ENCODE measurements around the gene ATP5F1E. TPM values are rescaled to one million over a fixed set of nuclear protein-coding genes. Genes with fewer than 3 reads are reported as not detected.
"Not testable (repeated sequence)": the region's sequence is repeated elsewhere in the genome, so short reads cannot be mapped to it uniquely, and the experiment has no call there.

The ATP5F1E gene
- total RNA-seq, 1 donor from 2014 or later: 86.1 TPM

GRCh38 chr20:59015411-59015810, 16.7 kb downstream of the ATP5F1E start:
- Mint-ChIP-seq H3K27ac (no peak overlapping the region), H3K4me1 (peaks cover 41% of the 10 kb centered on the region), H3K4me3 (no peak overlapping the region), H3K27me3 (no peaks in the 10 kb centered on the region), H3K36me3 (ENCODE audit: low read depth) (no peaks in the 10 kb centered on the region), H3K9me3 (no peaks in the 10 kb centered on the region)
- ChIA-PET CTCF (interaction anchor here (1.5 kb wide), 1 partner anchor 16 kb away, joined by 5 read pairs; the partner anchor contains the start of gene ATP5F1E), POLR2A (interaction anchor here (4.8 to 5.7 kb wide), 2 partner anchors 10 to 17 kb away, joined by 22 to 51 read pairs; partner anchors contain the start of gene ATP5F1E)
- ATAC-seq (ENCODE audit: low read depth): no peak
- intact Hi-C loops (cut with micrococcal nuclease): no loop called here
- DNase-seq: no peak
- TF ChIP-seq, protein P1, sequence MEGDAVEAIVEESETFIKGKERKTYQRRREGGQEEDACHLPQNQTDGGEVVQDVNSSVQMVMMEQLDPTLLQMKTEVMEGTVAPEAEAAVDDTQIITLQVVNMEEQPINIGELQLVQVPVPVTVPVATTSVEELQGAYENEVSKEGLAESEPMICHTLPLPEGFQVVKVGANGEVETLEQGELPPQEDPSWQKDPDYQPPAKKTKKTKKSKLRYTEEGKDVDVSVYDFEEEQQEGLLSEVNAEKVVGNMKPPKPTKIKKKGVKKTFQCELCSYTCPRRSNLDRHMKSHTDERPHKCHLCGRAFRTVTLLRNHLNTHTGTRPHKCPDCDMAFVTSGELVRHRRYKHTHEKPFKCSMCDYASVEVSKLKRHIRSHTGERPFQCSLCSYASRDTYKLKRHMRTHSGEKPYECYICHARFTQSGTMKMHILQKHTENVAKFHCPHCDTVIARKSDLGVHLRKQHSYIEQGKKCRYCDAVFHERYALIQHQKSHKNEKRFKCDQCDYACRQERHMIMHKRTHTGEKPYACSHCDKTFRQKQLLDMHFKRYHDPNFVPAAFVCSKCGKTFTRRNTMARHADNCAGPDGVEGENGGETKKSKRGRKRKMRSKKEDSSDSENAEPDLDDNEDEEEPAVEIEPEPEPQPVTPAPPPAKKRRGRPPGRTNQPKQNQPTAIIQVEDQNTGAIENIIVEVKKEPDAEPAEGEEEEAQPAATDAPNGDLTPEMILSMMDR (IDR thresholded peaks at IDR 0.05): no peak

DNA sequence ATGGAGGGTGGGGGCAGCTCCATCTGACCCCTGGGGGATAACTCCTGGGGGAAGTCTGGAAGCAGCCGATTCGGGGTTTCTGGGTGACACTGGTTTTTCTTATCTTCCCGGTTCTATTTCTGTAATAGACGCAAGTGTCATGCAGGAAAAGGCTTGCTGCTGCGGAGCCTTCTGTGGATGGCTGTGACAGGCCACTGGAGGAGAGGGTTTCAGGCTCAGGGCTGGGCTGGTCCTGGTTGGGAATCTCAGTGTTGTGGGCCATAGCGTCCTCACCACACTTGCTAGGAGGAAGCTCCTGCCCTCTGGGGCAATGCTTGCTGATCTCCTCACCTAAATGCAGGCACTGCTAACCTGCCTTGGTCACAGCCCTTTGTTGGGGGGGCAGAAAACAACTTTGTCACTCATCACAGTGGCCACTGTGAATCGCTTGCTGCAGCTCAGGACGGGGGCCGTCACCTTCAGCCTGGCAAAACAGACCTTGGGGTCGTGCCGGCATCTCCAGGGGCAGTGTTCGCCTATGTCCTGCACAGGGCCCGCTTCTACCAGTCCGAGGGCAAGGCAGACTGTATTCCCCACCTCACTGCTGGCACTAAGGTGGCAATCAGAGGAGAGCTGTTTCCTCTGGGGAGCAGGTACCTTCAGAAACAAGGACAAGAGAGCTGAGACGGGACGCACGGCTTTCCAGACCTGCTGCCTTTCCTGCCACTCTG, 17.3 kb downstream of the ATP5F1E start:
- no peak overlapping the region for H3K4me3 Mint-ChIP-seq
- intact Hi-C loops (cut with micrococcal nuclease): no loop called here
- ChIA-PET CTCF (no interaction called here), POLR2A (interaction anchor here (0.5 to 5.7 kb wide), 2 partner anchors 18 to 74 kb away, joined by 3 to 51 read pairs; partner anchors contain the start of gene ATP5F1E)
- no peak overlapping the region for H3K27ac Mint-ChIP-seq
- no peaks in the 10 kb centered on the region for H3K36me3 Mint-ChIP-seq (ENCODE audit: low read depth)
- TF ChIP-seq, protein P1 (IDR thresholded peaks at IDR 0.05): no peak
- ATAC-seq (ENCODE audit: low read depth): no peak
- no peaks in the 10 kb centered on the region for H3K27me3 Mint-ChIP-seq
- DNase-seq: no peak
- no peaks in the 10 kb centered on the region for H3K9me3 Mint-ChIP-seq
- peaks cover 44% of the 10 kb centered on the region for H3K4me1 Mint-ChIP-seq

DNA sequence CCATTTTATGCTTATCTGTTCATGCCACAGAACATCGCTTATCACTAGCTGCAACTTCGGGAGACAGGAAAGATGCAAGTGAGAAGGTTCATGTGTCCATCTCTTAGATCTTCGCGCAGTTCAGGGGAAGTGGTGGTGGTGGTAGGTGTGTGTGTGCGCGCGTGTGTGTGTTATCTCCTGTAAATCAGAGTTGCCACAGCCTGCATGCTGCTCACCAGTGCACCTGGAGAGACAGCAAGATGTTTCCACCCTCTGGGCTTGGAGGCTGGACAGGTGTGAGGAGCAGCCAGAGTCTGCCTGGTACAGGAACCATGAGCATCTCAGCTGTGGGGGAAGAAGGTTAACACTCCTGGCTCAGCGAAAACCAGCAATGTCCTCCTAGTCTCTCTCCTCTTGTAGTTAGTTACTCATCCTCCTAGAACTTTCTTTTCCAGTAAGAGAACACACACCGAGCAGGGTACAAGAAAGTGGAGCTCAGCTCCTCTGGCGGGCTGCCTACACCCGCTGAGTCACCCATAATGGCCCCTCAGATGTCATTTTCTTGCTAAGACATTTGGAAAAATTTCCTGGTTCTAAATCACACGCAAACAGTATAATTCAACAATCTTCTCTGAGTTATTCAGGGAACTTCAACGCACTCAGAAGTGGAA, 18.1 kb downstream of the ATP5F1E start:
- Mint-ChIP-seq H3K27me3 (no peaks in the 10 kb centered on the region), H3K9me3 (no peaks in the 10 kb centered on the region), H3K27ac (no peak overlapping the region), H3K36me3 (ENCODE audit: low read depth) (no peaks in the 10 kb centered on the region), H3K4me3 (no peak overlapping the region), H3K4me1 (peaks cover 47% of the 10 kb centered on the region)
- ChIA-PET POLR2A (interaction anchor here (0.5 to 5.7 kb wide), 2 partner anchors 19 to 75 kb away, joined by 3 to 51 read pairs; partner anchors contain the start of gene ATP5F1E), CTCF (no interaction called here)
- no peak for DNase-seq
- no peak for ATAC-seq (ENCODE audit: low read depth)
- TF ChIP-seq, protein P1 (IDR thresholded peaks at IDR 0.05): no peak
- intact Hi-C loops (cut with micrococcal nuclease): no loop called here

GRCh38 chr20:59013031-59013951, 18.8 kb downstream of the ATP5F1E start:
- H3K4me1 Mint-ChIP-seq: peaks cover 54% of the 10 kb centered on the region
- H3K27me3 Mint-ChIP-seq: no peaks in the 10 kb centered on the region
- DNase-seq: no peak
- CTCF ChIA-PET: no interaction called here
- H3K4me3 Mint-ChIP-seq: no peak overlapping the region
- intact Hi-C loops (cut with micrococcal nuclease): no loop called here
- no peak for ATAC-seq (ENCODE audit: low read depth)
- POLR2A ChIA-PET: no interaction called here
- no peak overlapping the region for H3K27ac Mint-ChIP-seq
- no peaks in the 10 kb centered on the region for H3K36me3 Mint-ChIP-seq (ENCODE audit: low read depth)
- no peaks in the 10 kb centered on the region for H3K9me3 Mint-ChIP-seq
- TF ChIP-seq, protein P1 (IDR thresholded peaks at IDR 0.05): no peak

- H3K36me3 Mint-ChIP-seq (ENCODE audit: low read depth); H3K4me3 Mint-ChIP-seq; POLR2A ChIA-PET; intact Hi-C loops (cut with micrococcal nuclease); DNase-seq; ATAC-seq (ENCODE audit: low read depth); H3K27ac Mint-ChIP-seq; CTCF ChIA-PET; H3K9me3 Mint-ChIP-seq; H3K27me3 Mint-ChIP-seq: not testable (repeated sequence)
- H3K4me1 Mint-ChIP-seq: peaks cover 47% of the 10 kb centered on the region
These were observed 20.3 kb downstream of the ATP5F1E start for GRCh38 chr20:59011874-59012157.
